Fibroblast of the aortic adventitia (primary cell): Measurements from ENCODE around the gene KCTD20. TPM values are rescaled to one million over a fixed set of nuclear protein-coding genes. Genes with fewer than 3 reads are reported as not detected.
"Not testable (repeated sequence)": the region's sequence is repeated elsewhere in the genome, so short reads cannot be mapped to it uniquely, and the experiment has no call there.

ENCODE experiments used
- DNase-seq: peaks from one replicate; pipeline ENCODE4 v3.0.0-alpha.2; 2010; ENCODE audit warnings: low read depth
- H3K4me3 ChIP-seq: 2 replicates; pipeline ENCODE4 v1.5.1; 2011; ENCODE audit warnings: low read depth, mild to moderate bottlenecking, control low read depth, low read length, moderate library complexity
- CTCF ChIP-seq: IDR thresholded peaks from 2 replicates; pipeline ENCODE4 v1.5.1; 2011; ENCODE audit warnings: mild to moderate bottlenecking, low read length, control low read depth, inconsistent platforms; ENCODE audit not compliant: insufficient read depth
- total RNA-seq: library from RNA; depleted of rRNA; stranded (reverse); fragments of >200 nt; gene quantifications from 2 replicates; pipeline ENCODE4 v1.2.3, GENCODE V29; 2012; ENCODE audit warnings: low replicate concordance

Gene KCTD20
- total RNA-seq, 1 donor = 48.6 TPM

- no peak for TF ChIP-seq CTCF
- DNase-seq = peak; percentile 43
- H3K4me3 ChIP-seq = peak overlapping the region; percentile 97
These were observed 950 bp downstream of the KCTD20 start for GRCh38 chr6:36443471-36444428.

GRCh38 chr6:36444470-36444869 lies 1.7 kb downstream of the KCTD20 start:
- DNase-seq = peak; percentile 98
- peak overlapping the region; percentile 97 for H3K4me3 ChIP-seq
- no peak for TF ChIP-seq CTCF

- no peak overlapping the region for H3K4me3 ChIP-seq
- DNase-seq = peak; percentile 40
- TF ChIP-seq CTCF = no peak
These were observed 2.8 kb downstream of the KCTD20 start for GRCh38 chr6:36445621-36446020.

- not testable (repeated sequence) for H3K4me3 ChIP-seq
These were observed 6.4 kb downstream of the KCTD20 start for GRCh38 chr6:36449173-36449572.

GRCh38 chr6:36452897-36453296 lies 10.1 kb downstream of the KCTD20 start:
- H3K4me3 ChIP-seq, DNase-seq: not testable (repeated sequence)

More at GRCh38 chr6:36449173-36449572, 6.4 kb downstream of the KCTD20 start:
- DNase-seq = not testable (repeated sequence)

- no peak overlapping the region for H3K4me3 ChIP-seq
- no peak for DNase-seq
- TF ChIP-seq CTCF = no peak
These were observed 12.8 kb downstream of the KCTD20 start for GRCh38 chr6:36455486-36456027.

- TF ChIP-seq CTCF = no peak
- DNase-seq = no peak
- no peak overlapping the region for H3K4me3 ChIP-seq
These were observed 16.7 kb downstream of the KCTD20 start for GRCh38 chr6:36459501-36459900.
